SK-N-SH (cell line): ENCODE data around the gene MAEA. TPM values are rescaled to one million over a fixed set of nuclear protein-coding genes. Genes with fewer than 3 reads are reported as not detected.

ENCODE experiments used
- CTCF ChIA-PET: fragments of 300-600, 350-600 bp; formaldehyde crosslinking; extraction: SDS; loops from one replicate; lab custom pipeline; 2021; lab: Yijun Ruan, JAX
- POLR2A ChIA-PET: fragments of 350-600 bp; sonication (Branson Sonifier 250); formaldehyde crosslinking; extraction: SDS; loops from one replicate; lab custom pipeline; 2020; ENCODE audit warnings: antibody characterized with exemption, inconsistent platforms; lab: Yijun Ruan, JAX
- DNase-seq: peaks from one replicate; pipeline ENCODE4 v3.0.0; 2012
- H2AFZ ChIP-seq: fragments of 200-600 bp; sonication (generic); 2 replicates; pipeline ENCODE4 v1.8.1; 2016; ENCODE audit warnings: antibody characterized with exemption, mild to moderate bottlenecking, low read depth
- H3F3A ChIP-seq: fragments of 200-600 bp; sonication (generic); replicated peaks from 2 replicates; pipeline ENCODE3; 2016; ENCODE audit warnings: antibody characterized with exemption, mild to moderate bottlenecking; ENCODE audit not compliant: insufficient read depth
- H3K27ac ChIP-seq, 2 experiments: fragments of 200-500 bp in 1 of 2; fragments of 200-600 bp in 1 of 2; sonication (Bioruptor generic) in 1 of 2; sonication (generic), shearing (Covaris generic) in 1 of 2; 2 replicates each; pipeline versions ENCODE4 v1.5.1 to v1.6.1; 2014 to 2016; ENCODE audit warnings: low read depth in 2 of 2, inconsistent platforms in 1 of 2, low read length in 1 of 2, mild to moderate bottlenecking in 1 of 2, mixed read lengths in 1 of 2
- H3K27me3 ChIP-seq: fragments of 200-600 bp; sonication (generic), shearing (Covaris generic); 2 replicates; pipeline ENCODE4 v1.6.1; 2016; ENCODE audit warnings: mixed run types; ENCODE audit not compliant: insufficient read depth
- H3K36me3 ChIP-seq, 2 experiments: fragments of 200-500 bp in 1 of 2; fragments of 200-600 bp in 1 of 2; sonication (Bioruptor generic) in 1 of 2; sonication (generic) in 1 of 2; replicated peaks in 1 of 2; 2 replicates each; pipeline versions ENCODE3 to v1.5.1; 2014 to 2016; ENCODE audit warnings: low read length in 1 of 2, mild to moderate bottlenecking in 1 of 2; ENCODE audit not compliant: insufficient read depth in 2 of 2, control insufficient read depth in 1 of 2
- H3K4me1 ChIP-seq, 2 experiments: fragments of 200-500 bp in 1 of 2; fragments of 200-600 bp in 1 of 2; sonication (Bioruptor generic) in 1 of 2; sonication (generic), shearing (Covaris generic) in 1 of 2; 2 replicates each; pipeline versions ENCODE4 v1.5.1 to v1.6.1; 2014 to 2016; ENCODE audit warnings: low read depth in 1 of 2, low read length in 1 of 2, mixed run types in 1 of 2; ENCODE audit not compliant: insufficient read depth in 2 of 2, control insufficient read depth in 1 of 2
- H3K4me2 ChIP-seq: fragments of 200-600 bp; sonication (generic), shearing (Covaris generic); 2 replicates; pipeline ENCODE4 v1.6.1; 2017; ENCODE audit warnings: mixed run types
- H3K4me3 ChIP-seq, 2 experiments: fragments of 200-500 bp in 1 of 2; fragments of 200-600 bp in 1 of 2; sonication (Bioruptor generic) in 1 of 2; sonication (generic), shearing (Covaris generic) in 1 of 2; 2 replicates each; pipeline versions ENCODE4 v1.5.1 to v1.8.1; 2014 to 2016; ENCODE audit warnings: low read depth in 2 of 2, inconsistent platforms in 1 of 2, low read length in 1 of 2, mild to moderate bottlenecking in 1 of 2, mixed read lengths in 1 of 2, moderate library complexity in 1 of 2
- H3K79me2 ChIP-seq: fragments of 200-600 bp; sonication (generic); 2 replicates; pipeline ENCODE4 v1.8.1; 2017; ENCODE audit warnings: mild to moderate bottlenecking; ENCODE audit not compliant: insufficient read depth
- H3K9ac ChIP-seq: fragments of 200-600 bp; sonication (generic); 2 replicates; pipeline ENCODE4 v1.6.1; 2017; ENCODE audit warnings: mixed run types
- H3K9me2 ChIP-seq: fragments of 200-600 bp; sonication (generic); 2 replicates; pipeline ENCODE4 v1.6.1; 2017; ENCODE audit warnings: mixed run types
- H3K9me3 ChIP-seq: fragments of 200-600 bp; sonication (generic); 2 replicates; pipeline ENCODE4 v1.6.1; 2017; ENCODE audit warnings: mixed run types, mild to moderate bottlenecking, moderate library complexity
- H4K20me1 ChIP-seq: fragments of 200-600 bp; sonication (generic); 2 replicates; pipeline ENCODE4 v1.6.1; 2017; ENCODE audit warnings: mild to moderate bottlenecking, mixed run types; ENCODE audit not compliant: insufficient read depth
- ELF1 ChIP-seq: IDR thresholded peaks from 2 replicates; pipeline ENCODE4 v1.4.0; 2012
- EP300 ChIP-seq, 2 experiments: IDR thresholded peaks; 2 replicates each; pipeline versions ENCODE4 v1.4.0 to v1.6.1; 2012; ENCODE audit warnings: borderline replicate concordance in 1 of 2, low read depth in 1 of 2, low read length in 1 of 2
- EZH2phosphoT487 ChIP-seq: fragments of 200-600 bp; sonication (generic); IDR thresholded peaks from 2 replicates; pipeline ENCODE4 v1.6.1; 2017; ENCODE audit warnings: low read depth, mixed run types, mild to moderate bottlenecking, antibody characterized with exemption, moderate library complexity, borderline replicate concordance
- FOSL2 ChIP-seq: IDR thresholded peaks from 2 replicates; pipeline ENCODE4 v1.4.0; 2012; ENCODE audit warnings: low read depth, mild to moderate bottlenecking, moderate library complexity, borderline replicate concordance
- GABPA ChIP-seq: IDR thresholded peaks from 2 replicates; pipeline ENCODE4 v1.4.0; 2012; ENCODE audit warnings: low read depth, mild to moderate bottlenecking
- GATA2 ChIP-seq: sonication (generic); formaldehyde crosslinking; IDR thresholded peaks from 2 replicates; pipeline ENCODE4 v1.5.0; 2020; ENCODE audit warnings: mild to moderate bottlenecking, missing genetic modification reagents
- JUND ChIP-seq: IDR thresholded peaks from 2 replicates; pipeline ENCODE4 v1.4.0; 2012
- NRF1 ChIP-seq: IDR thresholded peaks from 2 replicates; pipeline ENCODE4 v1.6.1; 2012; ENCODE audit warnings: low read depth, mild to moderate bottlenecking, low read length
- RAD21 ChIP-seq: IDR thresholded peaks from 2 replicates; pipeline ENCODE4 v1.6.1; 2012; ENCODE audit warnings: mild to moderate bottlenecking, low read length
- SMC3 ChIP-seq: IDR thresholded peaks from 2 replicates; pipeline ENCODE4 v1.6.1; 2012; ENCODE audit warnings: low read depth, low read length, improper control_type of control experiment
- TEAD4 ChIP-seq: IDR thresholded peaks from 2 replicates; pipeline ENCODE4 v1.4.0; 2012; ENCODE audit warnings: mild to moderate bottlenecking, borderline replicate concordance; ENCODE audit not compliant: insufficient read depth
- WGBS: methylation state at CpG from one replicate; pipeline ENCODE4 v1.1.6; 2017; ENCODE audit warnings: low lambda C conversion rate; 5-methylcytosine and 5-hydroxymethylcytosine counted together
- polyA plus RNA-seq, 3 experiments: library from polyadenylated mRNA; depleted of rRNA; stranded (reverse); fragments of >200 nt; gene quantifications; 2 replicates each; pipeline ENCODE4 v1.2.3, GENCODE V29; 2012
- TF ChIP-seq, protein P1 (sequence below): IDR thresholded peaks from 2 replicates; pipeline ENCODE4 v1.6.1; 2012; ENCODE audit warnings: mild to moderate bottlenecking, low read depth, low read length, moderate library complexity
- TF ChIP-seq, protein P2 (sequence below): IDR thresholded peaks from 2 replicates; pipeline ENCODE4 v1.4.0; 2012; ENCODE audit warnings: low read depth
- TF ChIP-seq, protein P3 (sequence below): fragments of 150-350 bp; IDR thresholded peaks from 2 replicates; pipeline ENCODE4 v1.6.1; 2016; ENCODE audit warnings: mild to moderate bottlenecking, low read depth, low read length
- TF ChIP-seq, protein P4 (sequence below): IDR thresholded peaks from 2 replicates; pipeline ENCODE4; 2012
- TF ChIP-seq, protein P5 (sequence below): fragments of 200-600 bp; sonication (generic); IDR thresholded peaks from 2 replicates; pipeline ENCODE4 v1.6.1; 2017; ENCODE audit warnings: antibody characterized with exemption, mild to moderate bottlenecking, moderate library complexity
- TF ChIP-seq, protein P6 (sequence below): IDR thresholded peaks from 2 replicates; pipeline ENCODE4 v1.4.0; 2012; ENCODE audit warnings: low read depth, borderline replicate concordance
- TF ChIP-seq, protein P7 (sequence below): IDR thresholded peaks from 2 replicates; pipeline ENCODE4 v1.4.0; 2012; ENCODE audit warnings: low read depth, borderline replicate concordance

MAEA gene
- polyA plus RNA-seq, 1 of the 3 experiments (the other 2 are of a cell fraction): 128 TPM

DNA sequence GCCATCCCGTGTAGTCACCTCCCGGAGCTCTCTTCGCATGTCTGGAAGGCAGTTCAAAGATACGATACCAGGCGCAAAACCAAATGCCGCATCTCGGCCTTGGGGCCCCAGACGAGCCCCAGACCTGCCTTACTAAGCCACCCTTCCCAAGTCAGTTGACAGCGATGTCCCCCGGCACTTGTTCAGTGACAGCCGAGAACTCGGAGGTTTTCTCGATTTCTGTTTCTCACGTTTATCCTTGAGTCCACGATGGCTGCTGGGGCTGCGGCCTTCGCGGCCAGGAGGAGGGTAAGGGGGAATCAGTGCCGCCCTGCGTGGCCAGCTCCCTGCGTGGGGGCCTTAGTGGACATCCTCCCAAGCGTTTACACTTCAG, 7.3 kb downstream of the MAEA start (continued):
- TF ChIP-seq, protein P1, sequence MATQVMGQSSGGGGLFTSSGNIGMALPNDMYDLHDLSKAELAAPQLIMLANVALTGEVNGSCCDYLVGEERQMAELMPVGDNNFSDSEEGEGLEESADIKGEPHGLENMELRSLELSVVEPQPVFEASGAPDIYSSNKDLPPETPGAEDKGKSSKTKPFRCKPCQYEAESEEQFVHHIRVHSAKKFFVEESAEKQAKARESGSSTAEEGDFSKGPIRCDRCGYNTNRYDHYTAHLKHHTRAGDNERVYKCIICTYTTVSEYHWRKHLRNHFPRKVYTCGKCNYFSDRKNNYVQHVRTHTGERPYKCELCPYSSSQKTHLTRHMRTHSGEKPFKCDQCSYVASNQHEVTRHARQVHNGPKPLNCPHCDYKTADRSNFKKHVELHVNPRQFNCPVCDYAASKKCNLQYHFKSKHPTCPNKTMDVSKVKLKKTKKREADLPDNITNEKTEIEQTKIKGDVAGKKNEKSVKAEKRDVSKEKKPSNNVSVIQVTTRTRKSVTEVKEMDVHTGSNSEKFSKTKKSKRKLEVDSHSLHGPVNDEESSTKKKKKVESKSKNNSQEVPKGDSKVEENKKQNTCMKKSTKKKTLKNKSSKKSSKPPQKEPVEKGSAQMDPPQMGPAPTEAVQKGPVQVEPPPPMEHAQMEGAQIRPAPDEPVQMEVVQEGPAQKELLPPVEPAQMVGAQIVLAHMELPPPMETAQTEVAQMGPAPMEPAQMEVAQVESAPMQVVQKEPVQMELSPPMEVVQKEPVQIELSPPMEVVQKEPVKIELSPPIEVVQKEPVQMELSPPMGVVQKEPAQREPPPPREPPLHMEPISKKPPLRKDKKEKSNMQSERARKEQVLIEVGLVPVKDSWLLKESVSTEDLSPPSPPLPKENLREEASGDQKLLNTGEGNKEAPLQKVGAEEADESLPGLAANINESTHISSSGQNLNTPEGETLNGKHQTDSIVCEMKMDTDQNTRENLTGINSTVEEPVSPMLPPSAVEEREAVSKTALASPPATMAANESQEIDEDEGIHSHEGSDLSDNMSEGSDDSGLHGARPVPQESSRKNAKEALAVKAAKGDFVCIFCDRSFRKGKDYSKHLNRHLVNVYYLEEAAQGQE: no peak
- TF ChIP-seq, protein P2, sequence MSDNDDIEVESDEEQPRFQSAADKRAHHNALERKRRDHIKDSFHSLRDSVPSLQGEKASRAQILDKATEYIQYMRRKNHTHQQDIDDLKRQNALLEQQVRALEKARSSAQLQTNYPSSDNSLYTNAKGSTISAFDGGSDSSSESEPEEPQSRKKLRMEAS: no peak
- TF ChIP-seq TEAD4 (no peak), ELF1 (no peak), SMC3 (no peak), FOSL2 (no peak), EP300 (IDR thresholded peaks at IDR 0.05; ENCODE audit: borderline replicate concordance in 1 of 2, low read depth in 1 of 2, low read length in 1 of 2) (no peak), GABPA (no peak)
- TF ChIP-seq, protein P3, sequence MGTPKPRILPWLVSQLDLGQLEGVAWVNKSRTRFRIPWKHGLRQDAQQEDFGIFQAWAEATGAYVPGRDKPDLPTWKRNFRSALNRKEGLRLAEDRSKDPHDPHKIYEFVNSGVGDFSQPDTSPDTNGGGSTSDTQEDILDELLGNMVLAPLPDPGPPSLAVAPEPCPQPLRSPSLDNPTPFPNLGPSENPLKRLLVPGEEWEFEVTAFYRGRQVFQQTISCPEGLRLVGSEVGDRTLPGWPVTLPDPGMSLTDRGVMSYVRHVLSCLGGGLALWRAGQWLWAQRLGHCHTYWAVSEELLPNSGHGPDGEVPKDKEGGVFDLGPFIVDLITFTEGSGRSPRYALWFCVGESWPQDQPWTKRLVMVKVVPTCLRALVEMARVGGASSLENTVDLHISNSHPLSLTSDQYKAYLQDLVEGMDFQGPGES: no peak
- TF ChIP-seq, protein P4, sequence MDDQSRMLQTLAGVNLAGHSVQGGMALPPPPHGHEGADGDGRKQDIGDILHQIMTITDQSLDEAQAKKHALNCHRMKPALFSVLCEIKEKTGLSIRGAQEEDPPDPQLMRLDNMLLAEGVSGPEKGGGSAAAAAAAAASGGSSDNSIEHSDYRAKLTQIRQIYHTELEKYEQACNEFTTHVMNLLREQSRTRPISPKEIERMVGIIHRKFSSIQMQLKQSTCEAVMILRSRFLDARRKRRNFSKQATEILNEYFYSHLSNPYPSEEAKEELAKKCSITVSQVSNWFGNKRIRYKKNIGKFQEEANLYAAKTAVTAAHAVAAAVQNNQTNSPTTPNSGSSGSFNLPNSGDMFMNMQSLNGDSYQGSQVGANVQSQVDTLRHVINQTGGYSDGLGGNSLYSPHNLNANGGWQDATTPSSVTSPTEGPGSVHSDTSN: no peak

DNA sequence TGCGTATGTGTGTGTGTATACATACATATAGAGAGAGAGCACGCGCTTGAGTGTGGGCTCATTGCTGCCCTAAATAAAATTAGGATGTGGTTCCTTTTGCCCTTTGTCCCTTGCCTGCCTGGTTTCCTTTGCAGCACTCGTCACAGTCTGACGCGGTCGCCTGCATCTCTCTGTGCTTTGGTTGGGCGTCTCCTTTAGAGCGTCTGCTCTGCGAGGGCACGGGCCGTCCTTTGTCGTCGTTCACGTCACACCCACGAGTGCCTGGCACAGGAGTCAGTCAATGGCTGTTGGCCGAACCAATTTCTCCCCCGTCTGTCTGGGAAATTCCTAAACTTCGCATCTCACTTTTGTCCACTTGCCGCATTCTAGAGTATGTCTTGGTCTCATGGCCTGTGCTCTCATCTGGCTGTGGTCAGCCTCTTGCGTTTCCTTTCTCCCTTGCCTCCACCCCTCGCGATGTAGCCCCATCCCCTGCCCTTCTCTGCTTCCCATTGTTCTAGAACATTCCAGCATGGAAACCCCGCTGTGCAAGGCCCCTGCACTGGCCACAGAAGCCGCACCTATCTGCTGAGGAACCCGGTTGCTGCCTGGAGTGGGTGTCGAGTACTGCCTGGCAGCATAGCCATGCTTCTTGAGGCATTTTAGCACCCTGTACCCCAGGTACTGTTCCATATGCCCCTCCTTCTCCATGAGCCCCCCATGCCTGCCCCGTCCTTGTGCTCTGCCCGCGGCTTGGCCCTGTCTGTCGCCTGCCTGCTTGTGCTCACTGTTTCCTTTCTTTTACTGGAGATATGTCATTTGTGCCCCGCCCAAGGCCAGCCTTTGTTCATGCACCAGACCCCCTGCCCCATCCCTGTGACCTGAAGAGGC, 8.0 kb downstream of the MAEA start:
- Histone ChIP-seq H4K20me1 (peaks cover 75% of the 10 kb centered on the region), H2AFZ (no peak overlapping the region), H3K9me2 (no peaks in the 10 kb centered on the region), H3K9me3 (no peaks in the 10 kb centered on the region), H3K4me3 (no peak overlapping the region), H3K79me2 (peaks cover 91% of the 10 kb centered on the region), H3K9ac (no peak overlapping the region), H3K4me1 (peaks cover 0 to 3% of the 10 kb centered on the region in 2 experiments; a peak in 1 of 4 replicates), H3K27me3 (no peaks in the 10 kb centered on the region), H3K36me3 (peaks cover 7 to 24% of the 10 kb centered on the region in 2 experiments), H3K4me2 (no peak overlapping the region), H3F3A (peaks cover 5% of the 10 kb centered on the region), H3K27ac (no peak overlapping the region)
- CTCF ChIA-PET: no interaction called here
- POLR2A ChIA-PET: no interaction called here
- 96% methylated on average over 31 of the region's 32 CpGs for WGBS
- DNase-seq: no peak
- TF ChIP-seq, protein P5, sequence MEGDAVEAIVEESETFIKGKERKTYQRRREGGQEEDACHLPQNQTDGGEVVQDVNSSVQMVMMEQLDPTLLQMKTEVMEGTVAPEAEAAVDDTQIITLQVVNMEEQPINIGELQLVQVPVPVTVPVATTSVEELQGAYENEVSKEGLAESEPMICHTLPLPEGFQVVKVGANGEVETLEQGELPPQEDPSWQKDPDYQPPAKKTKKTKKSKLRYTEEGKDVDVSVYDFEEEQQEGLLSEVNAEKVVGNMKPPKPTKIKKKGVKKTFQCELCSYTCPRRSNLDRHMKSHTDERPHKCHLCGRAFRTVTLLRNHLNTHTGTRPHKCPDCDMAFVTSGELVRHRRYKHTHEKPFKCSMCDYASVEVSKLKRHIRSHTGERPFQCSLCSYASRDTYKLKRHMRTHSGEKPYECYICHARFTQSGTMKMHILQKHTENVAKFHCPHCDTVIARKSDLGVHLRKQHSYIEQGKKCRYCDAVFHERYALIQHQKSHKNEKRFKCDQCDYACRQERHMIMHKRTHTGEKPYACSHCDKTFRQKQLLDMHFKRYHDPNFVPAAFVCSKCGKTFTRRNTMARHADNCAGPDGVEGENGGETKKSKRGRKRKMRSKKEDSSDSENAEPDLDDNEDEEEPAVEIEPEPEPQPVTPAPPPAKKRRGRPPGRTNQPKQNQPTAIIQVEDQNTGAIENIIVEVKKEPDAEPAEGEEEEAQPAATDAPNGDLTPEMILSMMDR: no peak
- TF ChIP-seq, protein P6, sequence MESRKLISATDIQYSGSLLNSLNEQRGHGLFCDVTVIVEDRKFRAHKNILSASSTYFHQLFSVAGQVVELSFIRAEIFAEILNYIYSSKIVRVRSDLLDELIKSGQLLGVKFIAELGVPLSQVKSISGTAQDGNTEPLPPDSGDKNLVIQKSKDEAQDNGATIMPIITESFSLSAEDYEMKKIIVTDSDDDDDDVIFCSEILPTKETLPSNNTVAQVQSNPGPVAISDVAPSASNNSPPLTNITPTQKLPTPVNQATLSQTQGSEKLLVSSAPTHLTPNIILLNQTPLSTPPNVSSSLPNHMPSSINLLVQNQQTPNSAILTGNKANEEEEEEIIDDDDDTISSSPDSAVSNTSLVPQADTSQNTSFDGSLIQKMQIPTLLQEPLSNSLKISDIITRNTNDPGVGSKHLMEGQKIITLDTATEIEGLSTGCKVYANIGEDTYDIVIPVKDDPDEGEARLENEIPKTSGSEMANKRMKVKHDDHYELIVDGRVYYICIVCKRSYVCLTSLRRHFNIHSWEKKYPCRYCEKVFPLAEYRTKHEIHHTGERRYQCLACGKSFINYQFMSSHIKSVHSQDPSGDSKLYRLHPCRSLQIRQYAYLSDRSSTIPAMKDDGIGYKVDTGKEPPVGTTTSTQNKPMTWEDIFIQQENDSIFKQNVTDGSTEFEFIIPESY: no peak
- no peak for TF ChIP-seq ELF1
- no peak for TF ChIP-seq JUND
- no peak for TF ChIP-seq TEAD4
- TF ChIP-seq, protein P2: no peak
- TF ChIP-seq RAD21: no peak
- no peak for TF ChIP-seq GATA2
- no peak for TF ChIP-seq NRF1
- TF ChIP-seq, protein P7, sequence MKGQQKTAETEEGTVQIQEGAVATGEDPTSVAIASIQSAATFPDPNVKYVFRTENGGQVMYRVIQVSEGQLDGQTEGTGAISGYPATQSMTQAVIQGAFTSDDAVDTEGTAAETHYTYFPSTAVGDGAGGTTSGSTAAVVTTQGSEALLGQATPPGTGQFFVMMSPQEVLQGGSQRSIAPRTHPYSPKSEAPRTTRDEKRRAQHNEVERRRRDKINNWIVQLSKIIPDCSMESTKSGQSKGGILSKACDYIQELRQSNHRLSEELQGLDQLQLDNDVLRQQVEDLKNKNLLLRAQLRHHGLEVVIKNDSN: no peak
- TF ChIP-seq EZH2phosphoT487: no peak
